HG03571 (cell line): ENCODE measurements around the gene KLF7.

Experiments
- ATAC-seq: cut with Tn5 transposase; IDR thresholded peaks from one replicate; pipeline ENCODE4 v1.9.1; 2021; ENCODE audit not compliant: unreplicated experiment

KLF7 gene

GRCh38 chr2:207129821-207130220, 35.9 kb downstream of the KLF7 start:
- no peak for ATAC-seq

- ATAC-seq, result no peak
These were observed 36.9 kb downstream of the KLF7 start for GRCh38 chr2:207128867-207129266.

- no peak for ATAC-seq
These were observed 38.9 kb downstream of the KLF7 start for GRCh38 chr2:207126724-207127308.

GRCh38 chr2:207123776-207124391, 41.9 kb downstream of the KLF7 start:
- ATAC-seq, result no peak

- no peak for ATAC-seq
These were observed 42.4 kb downstream of the KLF7 start for GRCh38 chr2:207123335-207123744.

- ATAC-seq, result no peak
These were observed 43.0 kb downstream of the KLF7 start for GRCh38 chr2:207122651-207123334.

- no peak for ATAC-seq
These were observed 44.0 kb downstream of the KLF7 start for GRCh38 chr2:207121784-207122183.

GRCh38 chr2:207119048-207119447, 46.7 kb downstream of the KLF7 start:
- no peak for ATAC-seq

- ATAC-seq, result no peak
These were observed 48.1 kb downstream of the KLF7 start for GRCh38 chr2:207117668-207118067.

GRCh38 chr2:207115715-207116364, 49.9 kb downstream of the KLF7 start:
- ATAC-seq, result no peak

GRCh38 chr2:207113414-207113813, 52.3 kb downstream of the KLF7 start:
- ATAC-seq, result no peak

GRCh38 chr2:207112785-207113184, 53.0 kb downstream of the KLF7 start:
- no peak for ATAC-seq

GRCh38 chr2:207112383-207112782, 53.4 kb downstream of the KLF7 start:
- no peak for ATAC-seq

- no peak for ATAC-seq
These were observed 54.0 kb downstream of the KLF7 start for GRCh38 chr2:207111757-207112156.

GRCh38 chr2:207110715-207111114, 55.0 kb downstream of the KLF7 start:
- no peak for ATAC-seq

- ATAC-seq, result no peak
These were observed 55.4 kb downstream of the KLF7 start for GRCh38 chr2:207110310-207110709.

- no peak for ATAC-seq
These were observed 56.0 kb downstream of the KLF7 start for GRCh38 chr2:207109768-207110167.

GRCh38 chr2:207108440-207108839, 57.3 kb downstream of the KLF7 start:
- ATAC-seq, result no peak

- ATAC-seq, result no peak
These were observed 58.2 kb downstream of the KLF7 start for GRCh38 chr2:207107551-207107950.

GRCh38 chr2:207107131-207107530, 58.6 kb downstream of the KLF7 start:
- ATAC-seq, result no peak

GRCh38 chr2:207103132-207103531, 62.6 kb downstream of the KLF7 start:
- no peak for ATAC-seq

- no peak for ATAC-seq
These were observed 63.8 kb downstream of the KLF7 start for GRCh38 chr2:207101984-207102383.
